ENCODE results near the gene ANO4.
"Not testable (repeated sequence)": the region's sequence is repeated elsewhere in the genome, so short reads cannot be mapped to it uniquely, and the experiment has no call there.

ANO4 gene

DNA sequence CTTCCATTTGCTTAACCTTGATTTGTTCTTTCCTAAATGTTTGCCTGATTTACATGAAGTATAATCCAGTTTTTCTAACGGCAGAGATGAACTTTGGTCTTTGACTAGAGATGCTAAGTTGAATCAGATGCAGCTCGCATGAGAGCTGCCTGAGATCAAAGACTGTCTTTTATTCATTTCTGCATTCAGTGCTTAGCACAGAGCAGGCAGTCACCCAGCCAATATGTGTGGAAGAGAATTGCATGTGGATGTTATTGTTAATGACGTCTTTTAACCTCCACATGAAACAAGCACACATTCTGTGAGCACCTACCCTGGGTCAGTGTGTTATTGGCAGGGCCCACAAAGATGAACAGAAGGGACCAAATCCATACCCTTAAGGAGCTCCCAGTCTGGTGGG is 316.3 kb downstream of the ANO4 start:
- no peak for DNase-seq

GRCh38 chr12:101111441-101111840 is 316.9 kb downstream of the ANO4 start:
- DNase-seq: no peak

- no peak for DNase-seq
Observed at GRCh38 chr12:101115326-101115725, 320.8 kb downstream of the ANO4 start.

GRCh38 chr12:101116911-101117310 is 322.3 kb downstream of the ANO4 start:
- no peak for DNase-seq

- DNase-seq: no peak
Observed at GRCh38 chr12:101117842-101118241, 323.3 kb downstream of the ANO4 start.

DNA sequence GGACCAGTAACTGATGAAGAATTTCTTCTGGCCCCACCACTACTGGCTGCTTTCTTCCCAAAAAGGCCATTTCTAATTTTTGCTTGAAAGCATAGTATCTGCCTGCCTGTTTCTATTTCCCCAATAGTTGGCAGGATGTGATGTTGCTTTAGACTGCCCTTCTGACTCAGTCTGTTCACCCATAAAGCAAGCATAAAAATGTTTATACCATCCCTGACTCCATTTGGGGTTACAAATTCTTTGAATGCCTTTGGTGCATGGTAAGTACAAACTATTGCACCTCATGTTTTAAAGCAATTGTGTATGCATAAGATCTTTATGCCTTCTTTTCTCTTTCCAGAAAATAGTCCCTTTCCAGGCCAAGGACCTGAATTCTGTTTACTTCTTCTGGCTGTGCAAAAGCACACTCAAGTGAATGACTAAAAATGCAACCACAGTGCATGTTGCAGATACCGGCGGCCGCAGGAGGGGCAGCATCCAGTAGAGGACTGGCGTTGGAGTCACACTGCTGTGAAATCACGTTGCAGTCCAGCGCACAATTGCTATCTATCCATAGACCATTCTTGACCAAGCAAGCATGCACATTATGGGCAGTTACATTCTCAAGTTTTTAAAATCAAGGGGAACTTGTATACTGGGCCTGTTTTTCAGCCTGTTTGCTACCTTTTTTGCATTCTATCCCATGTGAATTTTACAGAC is 333.1 kb downstream of the ANO4 start:
- DNase-seq: no peak

GRCh38 chr12:101145777-101146431 is 351.3 kb downstream of the ANO4 start:
- not testable (repeated sequence) for DNase-seq

DNA sequence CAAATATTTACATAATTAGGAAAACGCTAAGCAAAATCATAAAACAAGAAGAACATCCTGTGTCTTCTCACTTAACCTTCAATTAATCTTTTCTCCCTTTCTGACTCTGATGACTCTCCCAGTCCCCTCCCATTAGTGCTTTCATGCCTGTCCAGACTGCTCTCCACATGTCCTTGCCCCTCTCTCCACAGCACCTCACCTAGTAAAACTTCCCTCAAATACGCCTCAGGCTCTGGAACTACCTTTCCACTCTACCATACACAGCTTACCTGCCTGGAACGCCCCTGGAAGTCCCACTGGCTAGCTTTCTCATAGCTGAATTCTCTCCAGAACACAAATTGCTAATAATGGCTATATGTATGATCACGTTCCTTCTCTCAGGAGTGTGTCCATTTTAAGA is 370.7 kb downstream of the ANO4 start:
- DNase-seq: no peak

GRCh38 chr12:101166866-101167265 is 372.3 kb downstream of the ANO4 start:
- no peak for DNase-seq

GRCh38 chr12:101168001-101168400 is 373.4 kb downstream of the ANO4 start:
- no peak for DNase-seq

DNA sequence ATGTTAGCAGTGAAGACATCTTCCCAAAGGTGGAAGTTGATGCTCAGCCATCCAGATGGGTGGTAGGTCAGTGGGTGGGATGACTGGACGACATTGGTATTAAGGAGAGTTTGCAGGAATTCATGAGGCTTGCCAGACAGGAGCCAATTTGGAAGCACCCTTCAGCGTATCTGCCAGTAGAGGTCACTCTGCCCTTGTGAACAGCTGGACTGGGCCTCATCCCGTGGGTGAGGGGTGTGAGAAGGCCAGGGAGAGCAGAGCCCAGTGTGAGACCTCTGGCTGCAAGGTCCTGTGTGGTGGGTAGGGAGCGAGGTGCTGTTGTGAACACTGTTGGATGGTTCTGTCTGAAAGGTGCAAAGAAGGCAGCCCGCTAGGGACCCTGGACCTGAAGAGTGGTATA is 377.7 kb downstream of the ANO4 start:
- DNase-seq: no peak

DNA sequence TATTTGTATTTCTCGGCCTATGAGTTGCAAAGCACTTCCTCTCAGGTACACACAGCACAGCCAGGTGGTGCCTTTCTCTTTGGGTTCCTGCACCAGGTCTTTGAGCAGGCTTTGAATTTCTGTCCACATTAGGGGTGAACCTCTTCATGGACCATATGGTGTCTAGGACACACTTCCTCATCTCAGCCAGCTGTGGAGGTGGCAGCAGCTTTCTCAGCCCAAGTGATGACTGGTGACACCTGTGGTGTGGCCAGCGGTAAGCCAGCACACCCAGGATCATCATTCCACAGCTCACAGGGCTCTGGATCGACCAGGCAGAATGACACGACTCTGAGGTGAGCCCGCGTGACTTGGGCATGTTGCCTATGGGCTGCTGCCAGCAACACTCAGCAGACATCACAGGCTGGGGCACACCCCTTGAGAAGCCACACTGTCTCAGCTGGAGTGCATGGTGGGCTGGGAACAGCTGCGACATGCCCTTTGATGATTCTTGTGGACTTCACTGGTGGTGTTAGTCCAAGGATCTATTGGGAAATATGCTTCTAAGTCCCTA is 378.7 kb downstream of the ANO4 start:
- no peak for DNase-seq

GRCh38 chr12:101174541-101174940 is 380.0 kb downstream of the ANO4 start:
- DNase-seq: no peak

All from stimulated activated naive CD4-positive, alpha-beta T cell (primary cell).